Kidney (tissue), 14 donors: ENCODE measurements around the gene DPH6. TPM values are rescaled to one million over a fixed set of nuclear protein-coding genes. Genes with fewer than 3 reads are reported as not detected.
"Not testable (repeated sequence)": the region's sequence is repeated elsewhere in the genome, so short reads cannot be mapped to it uniquely, and the experiment has no call there.

Experiments used
- DNase-seq, 5 donors: peaks; one replicate each; pipeline ENCODE4 v3.0.0-alpha.2; 2013 to 2020
- FAIRE-seq: peaks from 2 replicates; lab custom pipeline; 2012; peaks lifted over from hg19 to GRCh38; lab: Jason Lieb, UNC
- H3K27ac ChIP-seq, 2 donors: one replicate each; pipeline ENCODE4 v1.7.0; 2013; ENCODE audit warnings: low read depth in 2 of 2, low read length in 2 of 2, inconsistent platforms in 1 of 2
- H3K27me3 ChIP-seq: one replicate; pipeline ENCODE4 v1.7.1; 2013; ENCODE audit warnings: low read length, inconsistent platforms; ENCODE audit not compliant: control insufficient read depth, insufficient read depth
- H3K36me3 ChIP-seq, 3 donors: one replicate each; pipeline versions ENCODE4 v1.7.0 to v1.7.1; 2013; ENCODE audit warnings: low read length in 3 of 3, control low read depth in 1 of 3, inconsistent platforms in 1 of 3; ENCODE audit not compliant: insufficient read depth in 3 of 3, control insufficient read depth in 2 of 3
- H3K4me1 ChIP-seq, 3 donors: one replicate each; pipeline versions ENCODE4 v1.7.0 to v1.7.1; 2013; ENCODE audit warnings: low read length in 3 of 3, inconsistent platforms in 1 of 3, low read depth in 1 of 3; ENCODE audit not compliant: control insufficient read depth in 2 of 3, insufficient read depth in 2 of 3
- H3K4me3 ChIP-seq, 3 donors: one replicate each; pipeline versions ENCODE4 v1.7.0 to v1.8.1; 2013; ENCODE audit warnings: low read length in 3 of 3, control low read depth in 1 of 3, inconsistent platforms in 1 of 3
- H3K9ac ChIP-seq, 3 donors: one replicate each; pipeline versions ENCODE4 v1.7.0 to v1.7.1; 2013; ENCODE audit warnings: low read length in 3 of 3, control low read depth in 1 of 3, inconsistent platforms in 1 of 3
- H3K9me3 ChIP-seq, 3 donors: one replicate each; pipeline versions ENCODE4 v1.7.0 to v1.7.1; 2013; ENCODE audit warnings: low read length in 3 of 3, control low read depth in 1 of 3, inconsistent platforms in 1 of 3; ENCODE audit not compliant: control insufficient read depth in 2 of 3, insufficient read depth in 1 of 3
- intact Hi-C: fragments of 100-400 bp; cut with DNase I; formaldehyde crosslinking; loops from one replicate; pipeline ENCODE4 v1.11.1; 2022
- polyA plus RNA-seq: library from polyadenylated mRNA; stranded (reverse); fragments of 350-450 nt; fragmentation: Illumina TruSeq; extraction: RNeasy Lipid Tissue Mini Kit (QIAGEN cat#74804); gene quantifications from one replicate; pipeline ENCODE4 v1.2.3, GENCODE V29; 2014; ENCODE audit warnings: low read depth, low replicate concordance; ENCODE audit not compliant: insufficient read depth
- total RNA-seq: library from RNA; stranded (reverse); fragmentation: NEBNext Ultra II Directional; extraction: Animal tissue kit (Norgen Biotek cat#: 25700); gene quantifications from one replicate; pipeline ENCODE4 v1.2.1, GENCODE V29; 2021
- TF ChIP-seq, protein P1 (sequence below): IDR thresholded peaks from 3 replicates; pipeline ENCODE4 v1.5.1; 2012; ENCODE audit warnings: mild to moderate bottlenecking, moderate library complexity, borderline replicate concordance; ENCODE audit not compliant: insufficient read depth; ENCODE audit errors: extremely low read depth
- donor health status: control.
- donor health status: control.
- donor health status: control.
- donor health status: control.
- donor health status: control.
- donor health status: DM: yes; HTN: yes; CAD: no.
- donor health status: Normal renal cell carcinoma (clear cell type).

The DPH6 gene
- total and polyA plus RNA-seq, 2 donors from 2014 or later: 10.1 to 29.8 TPM

DNA sequence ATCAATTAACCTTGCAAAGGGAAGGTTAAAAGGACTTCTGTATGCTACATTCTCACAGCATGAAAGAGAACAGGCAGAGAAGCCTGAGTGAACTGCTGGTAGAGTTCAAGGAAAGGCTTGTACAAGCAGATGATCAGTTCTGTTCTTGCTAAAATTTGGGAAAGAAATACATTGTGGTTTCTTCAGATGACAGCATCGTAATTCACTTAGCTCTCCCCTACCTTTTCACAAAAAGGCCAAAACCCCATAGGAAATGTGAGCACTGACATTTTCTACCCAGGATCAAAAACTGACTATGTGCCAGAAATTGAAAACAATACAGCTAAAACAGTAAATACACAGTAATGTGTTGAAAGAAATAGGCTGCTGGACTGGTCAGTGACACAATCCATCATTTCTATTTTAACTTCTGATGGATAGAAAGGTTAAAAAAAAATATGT, 216.4 kb downstream of the DPH6 start:
- H3K4me3 ChIP-seq: no peak overlapping the region
- H3K36me3 ChIP-seq: no peaks in the 10 kb centered on the region
- no peaks in the 10 kb centered on the region for H3K27me3 ChIP-seq
- H3K4me1 ChIP-seq: peaks cover 0 to 3% (median 0%) of the 10 kb centered on the region in 3 donors
- H3K9me3 ChIP-seq: no peaks in the 10 kb centered on the region
- TF ChIP-seq, protein P1, sequence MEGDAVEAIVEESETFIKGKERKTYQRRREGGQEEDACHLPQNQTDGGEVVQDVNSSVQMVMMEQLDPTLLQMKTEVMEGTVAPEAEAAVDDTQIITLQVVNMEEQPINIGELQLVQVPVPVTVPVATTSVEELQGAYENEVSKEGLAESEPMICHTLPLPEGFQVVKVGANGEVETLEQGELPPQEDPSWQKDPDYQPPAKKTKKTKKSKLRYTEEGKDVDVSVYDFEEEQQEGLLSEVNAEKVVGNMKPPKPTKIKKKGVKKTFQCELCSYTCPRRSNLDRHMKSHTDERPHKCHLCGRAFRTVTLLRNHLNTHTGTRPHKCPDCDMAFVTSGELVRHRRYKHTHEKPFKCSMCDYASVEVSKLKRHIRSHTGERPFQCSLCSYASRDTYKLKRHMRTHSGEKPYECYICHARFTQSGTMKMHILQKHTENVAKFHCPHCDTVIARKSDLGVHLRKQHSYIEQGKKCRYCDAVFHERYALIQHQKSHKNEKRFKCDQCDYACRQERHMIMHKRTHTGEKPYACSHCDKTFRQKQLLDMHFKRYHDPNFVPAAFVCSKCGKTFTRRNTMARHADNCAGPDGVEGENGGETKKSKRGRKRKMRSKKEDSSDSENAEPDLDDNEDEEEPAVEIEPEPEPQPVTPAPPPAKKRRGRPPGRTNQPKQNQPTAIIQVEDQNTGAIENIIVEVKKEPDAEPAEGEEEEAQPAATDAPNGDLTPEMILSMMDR: no peak
- H3K27ac ChIP-seq: no peak overlapping the region
- FAIRE-seq (no peak), DNase-seq (peak in 2 of 5 donors; percentile 65 to 66)
- H3K9ac ChIP-seq: no peak overlapping the region
- intact Hi-C loops: no loop called here

DNA sequence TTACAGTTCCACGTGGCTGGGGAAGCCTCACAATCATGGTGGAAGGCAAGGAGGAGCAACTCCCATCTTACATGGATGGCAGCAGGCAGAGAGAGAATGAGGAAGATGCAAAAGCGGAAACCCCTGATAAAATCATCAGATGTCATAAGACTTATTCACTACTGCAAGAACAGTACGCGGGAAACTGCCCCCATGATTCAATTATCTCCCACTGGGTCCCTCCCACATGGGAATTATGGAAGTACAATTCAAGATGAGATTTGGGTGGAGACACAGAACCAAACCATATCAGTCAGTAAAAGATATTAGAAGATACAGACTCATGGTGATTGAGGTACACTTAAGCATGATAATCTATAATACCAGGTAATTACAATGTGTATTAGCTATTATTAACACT, 217.1 kb downstream of the DPH6 start:
- DNase-seq, H3K27me3 ChIP-seq, H3K4me3 ChIP-seq, H3K9me3 ChIP-seq, H3K9ac ChIP-seq, H3K27ac ChIP-seq, intact Hi-C loops, H3K4me1 ChIP-seq, FAIRE-seq, H3K36me3 ChIP-seq: not testable (repeated sequence)

DNA sequence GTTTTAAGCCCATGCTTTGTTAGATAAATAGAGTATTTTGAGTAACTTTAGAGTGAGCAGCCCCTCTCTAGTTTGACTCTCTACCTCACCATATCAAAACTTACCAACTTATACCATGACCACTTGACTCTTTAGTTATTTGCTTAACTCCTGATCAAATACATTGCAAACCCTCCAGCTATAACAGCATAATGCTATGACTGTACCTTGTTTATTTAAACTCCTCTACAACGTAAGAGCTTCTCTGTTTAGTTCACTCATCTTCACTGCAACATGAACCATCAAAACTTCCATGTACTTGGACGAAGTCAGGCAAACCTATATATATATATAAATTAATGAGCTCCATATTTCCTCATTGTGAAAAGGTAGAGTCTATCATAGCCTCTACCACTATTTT, 218.2 kb downstream of the DPH6 start:
- Histone ChIP-seq H3K4me3 (no peak overlapping the region), H3K36me3 (no peaks in the 10 kb centered on the region), H3K27ac (no peak overlapping the region), H3K27me3 (no peaks in the 10 kb centered on the region), H3K9ac (no peak overlapping the region), H3K9me3 (no peaks in the 10 kb centered on the region), H3K4me1 (peaks cover 0 to 3% (median 0%) of the 10 kb centered on the region in 3 donors)
- TF ChIP-seq, protein P1: no peak
- DNase-seq: no peak
- intact Hi-C loops: no loop called here
- no peak for FAIRE-seq

DNA sequence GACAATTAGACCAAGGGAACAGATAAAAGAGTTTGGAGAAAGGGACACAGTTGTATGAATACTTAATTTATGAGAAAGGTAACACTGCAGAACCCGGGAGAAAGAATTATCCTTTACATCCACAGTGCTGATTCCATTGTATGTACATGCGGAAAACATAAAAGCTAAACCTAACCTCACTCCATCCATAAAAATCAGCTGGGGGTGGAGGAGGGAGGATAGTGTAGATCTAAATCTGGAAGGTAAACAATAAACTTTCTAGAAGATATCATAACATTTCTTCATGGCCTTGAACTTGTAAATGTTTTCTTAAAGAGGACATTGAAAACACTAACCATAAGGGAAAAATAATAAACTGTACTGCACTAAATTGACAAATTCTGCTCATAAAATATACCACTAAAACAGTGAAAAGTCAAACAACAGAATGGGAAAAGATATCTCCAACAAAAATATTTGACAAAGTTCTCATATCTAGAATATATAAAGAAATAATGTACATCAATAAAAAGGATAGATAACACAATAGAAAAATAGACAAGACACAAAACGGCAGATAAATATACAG, 220.5 kb downstream of the DPH6 start:
- intact Hi-C loops: no loop called here
- DNase-seq: no peak
- Histone ChIP-seq H3K4me3 (no peak overlapping the region), H3K9ac (no peak overlapping the region), H3K27me3 (no peaks in the 10 kb centered on the region), H3K4me1 (peaks cover 0 to 3% (median 0%) of the 10 kb centered on the region in 3 donors), H3K36me3 (no peaks in the 10 kb centered on the region), H3K9me3 (no peaks in the 10 kb centered on the region), H3K27ac (no peak overlapping the region)
- no peak for FAIRE-seq
- TF ChIP-seq, protein P1: no peak
